ENCODE measurements around the gene SLC25A6.
"Not testable (repeated sequence)": the region's sequence is repeated elsewhere in the genome, so short reads cannot be mapped to it uniquely, and the experiment has no call there.

The SLC25A6 gene

GRCh38 chrX:1412551-1413161, 20.7 kb upstream of the SLC25A6 start:
- DNase-seq: no peak

- no peak for DNase-seq
These were observed 19.4 kb upstream of the SLC25A6 start for GRCh38 chrX:1411326-1411725.

- DNase-seq: no peak
These were observed 15.1 kb upstream of the SLC25A6 start for GRCh38 chrX:1407035-1407434.

GRCh38 chrX:1405769-1406168, 13.9 kb upstream of the SLC25A6 start:
- DNase-seq: not testable (repeated sequence)

- DNase-seq: not testable (repeated sequence)
These were observed 12.0 kb upstream of the SLC25A6 start for GRCh38 chrX:1403867-1404266.

- DNase-seq: no peak
These were observed 11.3 kb upstream of the SLC25A6 start for GRCh38 chrX:1403228-1403627.

GRCh38 chrX:1401611-1402430, 9.9 kb upstream of the SLC25A6 start:
- DNase-seq: no peak

GRCh38 chrX:1400742-1401471, 9.0 kb upstream of the SLC25A6 start:
- no peak for DNase-seq

- DNase-seq: no peak
These were observed 8.1 kb upstream of the SLC25A6 start for GRCh38 chrX:1400049-1400448.

GRCh38 chrX:1398431-1399340, 6.8 kb upstream of the SLC25A6 start:
- no peak for DNase-seq

- no peak for DNase-seq
These were observed 5.7 kb upstream of the SLC25A6 start for GRCh38 chrX:1397441-1398270.

- DNase-seq: no peak
These were observed 5.1 kb upstream of the SLC25A6 start for GRCh38 chrX:1397001-1397400.

- no peak for DNase-seq
These were observed 3.8 kb upstream of the SLC25A6 start for GRCh38 chrX:1395646-1396216.

- DNase-seq: no peak
These were observed 3.0 kb upstream of the SLC25A6 start for GRCh38 chrX:1394731-1395501.

- no peak for DNase-seq
These were observed 2.1 kb upstream of the SLC25A6 start for GRCh38 chrX:1393871-1394615.

- no peak for DNase-seq
These were observed 609 bp upstream of the SLC25A6 start for GRCh38 chrX:1392376-1393068.

- DNase-seq: no peak
These were observed 575 bp downstream of the SLC25A6 start for GRCh38 chrX:1391370-1391706.

GRCh38 chrX:1390621-1391369, 1.1 kb downstream of the SLC25A6 start:
- no peak for DNase-seq

GRCh38 chrX:1389993-1390285, 2.0 kb downstream of the SLC25A6 start:
- DNase-seq: no peak
